GM23338 (cell line): ENCODE data around the gene RAB11FIP4. TPM values are rescaled to one million over a fixed set of nuclear protein-coding genes. Genes with fewer than 3 reads are reported as not detected.

Experiments used
- ATAC-seq: fragments of 200-7000 bp; cut with Tn5 transposase; 3 replicates; pipeline ENCODE4 v1.9.1; 2020
- DNase-seq: peaks from one replicate; pipeline ENCODE4 v3.0.0-alpha.2; 2015; ENCODE audit warnings: low spot score
- H2AFZ ChIP-seq: fragments of 200-600 bp; sonication (generic); 2 replicates; pipeline ENCODE4 v1.8.0; 2016; ENCODE audit warnings: antibody characterized with exemption, mild to moderate bottlenecking, moderate library complexity
- H3F3A ChIP-seq: fragments of 200-600 bp; sonication (generic); replicated peaks from 2 replicates; pipeline ENCODE4 v1.8.0; 2017; ENCODE audit warnings: antibody characterized with exemption, mixed run types, low read depth
- H3K27ac ChIP-seq: fragments of 200-600 bp; sonication (generic); 2 replicates; pipeline ENCODE4 v1.6.1; 2016; ENCODE audit warnings: low read depth
- H3K27me3 ChIP-seq: fragments of 200-600 bp; sonication (generic); 2 replicates; pipeline ENCODE4 v1.8.0; 2016; ENCODE audit warnings: mild to moderate bottlenecking, mixed run types, moderate library complexity; ENCODE audit not compliant: insufficient read depth
- H3K36me3 ChIP-seq: fragments of 200-600 bp; sonication (generic); 2 replicates; pipeline ENCODE4 v1.8.0; 2016; ENCODE audit warnings: mild to moderate bottlenecking; ENCODE audit not compliant: insufficient read depth
- H3K4me1 ChIP-seq: fragments of 200-600 bp; sonication (generic); 2 replicates; pipeline ENCODE4 v1.8.0; 2016; ENCODE audit warnings: mild to moderate bottlenecking, moderate library complexity; ENCODE audit not compliant: insufficient read depth
- H3K4me2 ChIP-seq: fragments of 200-600 bp; sonication (generic); 2 replicates; pipeline ENCODE4 v1.7.1; 2017; ENCODE audit warnings: mixed run types
- H3K4me3 ChIP-seq: fragments of 200-600 bp; sonication (generic); 2 replicates; pipeline ENCODE4 v1.6.1; 2016; ENCODE audit warnings: mixed run types
- H3K79me2 ChIP-seq: fragments of 200-600 bp; sonication (generic); replicated peaks from 2 replicates; pipeline ENCODE4 v1.8.0; 2017; ENCODE audit warnings: mild to moderate bottlenecking; ENCODE audit not compliant: insufficient read depth
- H3K9me2 ChIP-seq: fragments of 200-600 bp; sonication (generic); 2 replicates; pipeline ENCODE4 v1.8.0; 2017; ENCODE audit not compliant: insufficient read depth
- H4K20me1 ChIP-seq: fragments of 200-600 bp; sonication (generic); replicated peaks from 2 replicates; pipeline ENCODE4 v1.8.0; 2017; ENCODE audit warnings: mild to moderate bottlenecking; ENCODE audit not compliant: insufficient read depth
- H3K27ac Mint-ChIP-seq: 2 replicates; pipeline ENCODE4 v1.8.0; 2020; ENCODE audit warnings: inconsistent platforms, mild to moderate bottlenecking, moderate library complexity, mixed read lengths
- H3K27me3 Mint-ChIP-seq: 3 replicates; pipeline ENCODE4 v1.8.0; 2022; ENCODE audit warnings: low read depth, mild to moderate bottlenecking, moderate library complexity, mixed read lengths, inconsistent platforms; ENCODE audit not compliant: insufficient read depth, poor library complexity
- H3K36me3 Mint-ChIP-seq: 3 replicates; pipeline ENCODE4 v1.8.0; 2021; ENCODE audit warnings: low read depth, mild to moderate bottlenecking, inconsistent platforms, moderate library complexity, mixed read lengths
- H3K4me1 Mint-ChIP-seq: 3 replicates; pipeline ENCODE4 v1.8.0; 2020; ENCODE audit warnings: mild to moderate bottlenecking, inconsistent platforms, mixed read lengths
- H3K4me3 Mint-ChIP-seq: 3 replicates; pipeline ENCODE4 v1.8.0; 2021; ENCODE audit warnings: moderate library complexity, mild to moderate bottlenecking, inconsistent platforms, mixed read lengths
- H3K9me3 Mint-ChIP-seq: 3 replicates; pipeline ENCODE4 v1.8.0; 2020; ENCODE audit warnings: moderate library complexity, mild to moderate bottlenecking, inconsistent platforms, mixed read lengths
- CREB1 ChIP-seq: fragments of 250-450 bp; sonication (Bioruptor Pico); IDR thresholded peaks from 2 replicates; pipeline ENCODE4 v1.5.0; 2020; ENCODE audit warnings: low read depth, mild to moderate bottlenecking, moderate library complexity
- CTCF ChIP-seq, 2 experiments: fragments of 200-600 bp in 1 of 2; sonication (generic) in 1 of 2; conservative IDR thresholded peaks; 2 replicates each; pipeline versions ENCODE4 v1.5.1 to v1.6.1; 2016 to 2017; ENCODE audit warnings: antibody characterized with exemption in 2 of 2, low read depth in 2 of 2, mild to moderate bottlenecking in 2 of 2, moderate library complexity in 1 of 2
- ETS1 ChIP-seq: IDR thresholded peaks from 2 replicates; pipeline ENCODE4 v1.6.1; 2016; ENCODE audit warnings: antibody characterized with exemption
- EZH2 ChIP-seq: fragments of 200-600 bp; sonication (generic); IDR thresholded peaks from one replicate; pipeline ENCODE4 v1.8.0; 2017; ENCODE audit warnings: antibody characterized with exemption, mild to moderate bottlenecking, low read depth; ENCODE audit not compliant: unreplicated experiment
- EZH2phosphoT487 ChIP-seq: fragments of 200-600 bp; sonication (generic); IDR thresholded peaks from one replicate; pipeline ENCODE4 v1.8.1; 2018; ENCODE audit warnings: antibody characterized with exemption; ENCODE audit not compliant: unreplicated experiment
- JUNB ChIP-seq: IDR thresholded peaks from one replicate; pipeline ENCODE4 v1.6.1; 2016; ENCODE audit warnings: antibody characterized with exemption; ENCODE audit not compliant: unreplicated experiment
- NANOG ChIP-seq: IDR thresholded peaks from 2 replicates; pipeline ENCODE4 v1.6.1; 2016; ENCODE audit warnings: antibody characterized with exemption, borderline replicate concordance
- POLR2AphosphoS5 ChIP-seq: IDR thresholded peaks from 2 replicates; pipeline ENCODE4 v1.6.1; 2016; ENCODE audit warnings: antibody characterized with exemption, low read depth
- REST ChIP-seq: IDR thresholded peaks from one replicate; pipeline ENCODE4 v1.6.1; 2018; ENCODE audit warnings: antibody characterized with exemption; ENCODE audit not compliant: unreplicated experiment
- STAT1 ChIP-seq: IDR thresholded peaks from one replicate; pipeline ENCODE4 v1.6.1; 2016; ENCODE audit warnings: antibody characterized with exemption; ENCODE audit not compliant: unreplicated experiment
- ZNF114 ChIP-seq: fragments of 250-450 bp; sonication (Bioruptor Pico); IDR thresholded peaks from 2 replicates; pipeline ENCODE4 v1.5.0; 2020; ENCODE audit warnings: mild to moderate bottlenecking, moderate library complexity
- ZNF331 ChIP-seq: fragments of 250-450 bp; sonication (Bioruptor Pico); IDR thresholded peaks from 2 replicates; pipeline ENCODE4 v1.5.0; 2020; ENCODE audit warnings: low read depth, mild to moderate bottlenecking, moderate library complexity
- polyA plus RNA-seq: library from polyadenylated mRNA; unstranded; fragments of >200 nt; fragmentation: Nextera tagmentation; extraction: Ambion mirVana; gene quantifications from 2 replicates; pipeline ENCODE4 v1.2.1, GENCODE V29; 2016
- total RNA-seq: library from RNA; depleted of rRNA; stranded (reverse); fragments of >200 nt; shearing (Covaris generic); gene quantifications from 2 replicates; pipeline ENCODE4 v1.2.3, GENCODE V29; 2014

The RAB11FIP4 gene
- total and polyA plus RNA-seq, 2 experiments from 2014 or later, result 26.0 to 65.6 TPM

- H3K9me2 ChIP-seq, result no peaks in the 10 kb centered on the region
- ATAC-seq (no peak), DNase-seq (peak; percentile 35)
- H2AFZ ChIP-seq, result no peak overlapping the region
- Mint-ChIP-seq H3K27ac (no peak overlapping the region), H3K9me3 (no peaks in the 10 kb centered on the region), H3K36me3 (no peaks in the 10 kb centered on the region; the same call in 2 of the 3 replicates), H3K4me1 (peaks cover 13% of the 10 kb centered on the region), H3K4me3 (peak overlapping the region; percentile 65), H3K27me3 (peaks cover 36% of the 10 kb centered on the region)
- H3F3A ChIP-seq, result peaks cover 9% of the 10 kb centered on the region; the same call in 1 of the 2 replicates
- H3K27ac ChIP-seq, result no peak overlapping the region
- H3K79me2 ChIP-seq, result no peaks in the 10 kb centered on the region
- no peaks in the 10 kb centered on the region for H3K36me3 ChIP-seq
- peaks cover 32% of the 10 kb centered on the region for H3K27me3 ChIP-seq
- peak overlapping the region; percentile 87; the same call in 1 of the 2 replicates for H3K4me2 ChIP-seq
- H4K20me1 ChIP-seq, result no peaks in the 10 kb centered on the region; the same call in 1 of the 2 replicates
- H3K4me3 ChIP-seq, result no peak overlapping the region
- TF ChIP-seq POLR2AphosphoS5, result no peak
- TF ChIP-seq REST, result peak; percentile 47
- H3K4me1 ChIP-seq, result peaks cover 7% of the 10 kb centered on the region; the same call in 1 of the 2 replicates
Observed at GRCh38 chr17:31392856-31393748, 1.6 kb downstream of the RAB11FIP4 start.

GRCh38 chr17:31393749-31394146, 2.3 kb downstream of the RAB11FIP4 start:
- no peak overlapping the region for H3K27ac Mint-ChIP-seq
- peaks cover 32% of the 10 kb centered on the region for H3K27me3 ChIP-seq
- TF ChIP-seq EZH2 (no peak), JUNB (no peak), CTCF (conservative IDR thresholded peaks at IDR 0.05; ENCODE audit: low read depth in 2 of 2) (no peak), NANOG (no peak), CREB1 (no peak), STAT1 (no peak), ZNF331 (CRISPR knock-in tag) (no peak), ETS1 (no peak), REST (no peak), EZH2phosphoT487 (no peak), POLR2AphosphoS5 (no peak), ZNF114 (no peak)

More at GRCh38 chr17:31393749-31394146, 2.3 kb downstream of the RAB11FIP4 start:
- Mint-ChIP-seq H3K4me3 (peak overlapping the region; percentile 40; the same call in 2 of the 3 replicates), H3K27me3 (peaks cover 38% of the 10 kb centered on the region), H3K9me3 (no peaks in the 10 kb centered on the region), H3K36me3 (no peaks in the 10 kb centered on the region; the same call in 2 of the 3 replicates), H3K4me1 (peaks cover 13% of the 10 kb centered on the region)
- peaks cover 7% of the 10 kb centered on the region; the same call in 1 of the 2 replicates for H3K4me1 ChIP-seq
- ATAC-seq (no peak), DNase-seq (no peak)
- H4K20me1 ChIP-seq, result no peaks in the 10 kb centered on the region; the same call in 1 of the 2 replicates
- no peak overlapping the region for H3K4me2 ChIP-seq
- peaks cover 9% of the 10 kb centered on the region; the same call in 1 of the 2 replicates for H3F3A ChIP-seq
- no peak overlapping the region for H3K4me3 ChIP-seq
- no peaks in the 10 kb centered on the region for H3K9me2 ChIP-seq
- H3K79me2 ChIP-seq, result no peaks in the 10 kb centered on the region
- no peak overlapping the region for H2AFZ ChIP-seq
- no peak overlapping the region for H3K27ac ChIP-seq
- no peaks in the 10 kb centered on the region for H3K36me3 ChIP-seq
